ENCODE data around the gene RIN3. TPM values are rescaled to one million over a fixed set of nuclear protein-coding genes. Genes with fewer than 3 reads are reported as not detected.

Gene RIN3
- total RNA-seq, 2 donors from 2014 or later, result 8.8 to 41.6 TPM

GRCh38 chr14:92551044-92551841 is 37.7 kb downstream of the RIN3 start:
- 80% methylated on average over 13 of the region's 13 CpGs for WGBS

GRCh38 chr14:92552066-92552465 is 38.5 kb downstream of the RIN3 start:
- no peak for DNase-seq (ENCODE audit: low spot score)
- Histone ChIP-seq H3K4me1 (replicated peaks) (no peaks in the 10 kb centered on the region), H3K27ac (no peak overlapping the region), H3K27me3 (replicated peaks; ENCODE audit: insufficient read depth) (no peaks in the 10 kb centered on the region), H3K36me3 (no peaks in the 10 kb centered on the region), H3K9me3 (no peaks in the 10 kb centered on the region), H3K4me3 (no peak overlapping the region)
- WGBS, result 89% methylated on average over 4 of the region's 4 CpGs
- intact Hi-C loops (cut with DNase I), result no loop called here
- no peak for TF ChIP-seq POLR2AphosphoS5 (IDR thresholded peaks at IDR 0.05)

More at GRCh38 chr14:92551044-92551841, 37.7 kb downstream of the RIN3 start:
- DNase-seq (ENCODE audit: low spot score), result no peak
- Histone ChIP-seq H3K27ac (no peak overlapping the region), H3K4me3 (no peak overlapping the region), H3K36me3 (no peaks in the 10 kb centered on the region), H3K4me1 (replicated peaks) (no peaks in the 10 kb centered on the region), H3K9me3 (no peaks in the 10 kb centered on the region), H3K27me3 (replicated peaks; ENCODE audit: insufficient read depth) (no peaks in the 10 kb centered on the region)
- intact Hi-C loops (cut with DNase I), result no loop called here
- TF ChIP-seq CTCF (IDR thresholded peaks at IDR 0.05) (peak in 1 of 4 experiments; percentile 19), POLR2A (IDR thresholded peaks at IDR 0.05) (no peak)

GRCh38 chr14:92553438-92553837 is 39.9 kb downstream of the RIN3 start:
- Histone ChIP-seq H3K36me3 (no peaks in the 10 kb centered on the region), H3K9me3 (no peaks in the 10 kb centered on the region), H3K27me3 (replicated peaks; ENCODE audit: insufficient read depth) (no peaks in the 10 kb centered on the region), H3K4me1 (replicated peaks) (no peaks in the 10 kb centered on the region), H3K4me3 (no peak overlapping the region), H3K27ac (no peak overlapping the region)
- intact Hi-C loops (cut with DNase I), result no loop called here
- no peak for TF ChIP-seq POLR2AphosphoS5 (IDR thresholded peaks at IDR 0.05)
- TF ChIP-seq POLR2A (IDR thresholded peaks at IDR 0.05), result no peak
- TF ChIP-seq CTCF (IDR thresholded peaks at IDR 0.05), result no peak
- WGBS, result 59% methylated on average over 10 of the region's 10 CpGs
- DNase-seq (ENCODE audit: low spot score), result no peak

GRCh38 chr14:92555465-92556111 is 42.0 kb downstream of the RIN3 start:
- no peak for TF ChIP-seq CTCF (IDR thresholded peaks at IDR 0.05)
- no peak for TF ChIP-seq POLR2A (IDR thresholded peaks at IDR 0.05)
- no peak for TF ChIP-seq POLR2AphosphoS5 (IDR thresholded peaks at IDR 0.05)
- no peak for DNase-seq (ENCODE audit: low spot score)
- H3K36me3 ChIP-seq, result no peaks in the 10 kb centered on the region
- H3K27ac ChIP-seq, result no peak overlapping the region
- intact Hi-C loops (cut with DNase I), result no loop called here
- no peaks in the 10 kb centered on the region for H3K9me3 ChIP-seq
- H3K27me3 ChIP-seq (replicated peaks; ENCODE audit: insufficient read depth), result no peaks in the 10 kb centered on the region
- no peak overlapping the region for H3K4me3 ChIP-seq
- H3K4me1 ChIP-seq (replicated peaks), result no peaks in the 10 kb centered on the region
- 75% methylated on average over 13 of the region's 13 CpGs for WGBS

- Histone ChIP-seq H3K4me1 (replicated peaks) (no peaks in the 10 kb centered on the region), H3K9me3 (no peaks in the 10 kb centered on the region), H3K36me3 (no peaks in the 10 kb centered on the region), H3K27ac (no peak overlapping the region), H3K27me3 (replicated peaks; ENCODE audit: insufficient read depth) (no peaks in the 10 kb centered on the region), H3K4me3 (no peak overlapping the region)
- no peak for DNase-seq (ENCODE audit: low spot score)
- 92% methylated on average over 4 of the region's 4 CpGs for WGBS
- no peak for TF ChIP-seq POLR2AphosphoS5 (IDR thresholded peaks at IDR 0.05)
- no peak for TF ChIP-seq CTCF (IDR thresholded peaks at IDR 0.05)
- no peak for TF ChIP-seq POLR2A (IDR thresholded peaks at IDR 0.05)
- intact Hi-C loops (cut with DNase I), result no loop called here
Observed at GRCh38 chr14:92556255-92556741, 42.7 kb downstream of the RIN3 start.

All from prostate gland (tissue), 2 donors.